UCSD-AML1 (cell line): Measurements from ENCODE around the gene ARNT2.

Source experiments
- DNase-seq: peaks from one replicate; lab custom pipeline; 2025; ENCODE audit not compliant: unreplicated experiment; lab: John Stamatoyannopoulos, UW

Gene ARNT2

GRCh38 chr15:80590761-80591355 lies 186.7 kb downstream of the ARNT2 start:
- no peak for DNase-seq

- no peak for DNase-seq
Measured at GRCh38 chr15:80591471-80591870, 187.3 kb downstream of the ARNT2 start.

GRCh38 chr15:80591938-80592825 lies 188.0 kb downstream of the ARNT2 start:
- no peak for DNase-seq

GRCh38 chr15:80593486-80594030 lies 189.4 kb downstream of the ARNT2 start:
- DNase-seq, result no peak

GRCh38 chr15:80594091-80594889 lies 190.1 kb downstream of the ARNT2 start:
- DNase-seq, result no peak

- DNase-seq, result no peak
Measured at GRCh38 chr15:80595396-80595795, 191.2 kb downstream of the ARNT2 start.

- no peak for DNase-seq
Measured at GRCh38 chr15:80596521-80596976, 192.4 kb downstream of the ARNT2 start.

GRCh38 chr15:80597076-80597475 lies 192.9 kb downstream of the ARNT2 start:
- DNase-seq, result no peak

- no peak for DNase-seq
Measured at GRCh38 chr15:80599359-80599758, 195.2 kb downstream of the ARNT2 start.

GRCh38 chr15:80600626-80601025 lies 196.4 kb downstream of the ARNT2 start:
- DNase-seq, result no peak

GRCh38 chr15:80601256-80601655 lies 197.1 kb downstream of the ARNT2 start:
- DNase-seq, result no peak

GRCh38 chr15:80604583-80605575 lies 200.7 kb downstream of the ARNT2 start:
- no peak for DNase-seq

- DNase-seq, result no peak
Measured at GRCh38 chr15:80605591-80606150, 201.5 kb downstream of the ARNT2 start.

- no peak for DNase-seq
Measured at GRCh38 chr15:80606511-80607071, 202.4 kb downstream of the ARNT2 start.

- no peak for DNase-seq
Measured at GRCh38 chr15:80607287-80607980, 203.3 kb downstream of the ARNT2 start.

GRCh38 chr15:80608688-80609087 lies 204.5 kb downstream of the ARNT2 start:
- DNase-seq, result no peak

GRCh38 chr15:80609091-80609490 lies 204.9 kb downstream of the ARNT2 start:
- no peak for DNase-seq

GRCh38 chr15:80609512-80609946 lies 205.3 kb downstream of the ARNT2 start:
- no peak for DNase-seq
